ENCODE measurements around the gene GLI1.
A peak's percentile ranks its signal among the peaks of the same experiment; 100 is the strongest.

Gene GLI1

DNA sequence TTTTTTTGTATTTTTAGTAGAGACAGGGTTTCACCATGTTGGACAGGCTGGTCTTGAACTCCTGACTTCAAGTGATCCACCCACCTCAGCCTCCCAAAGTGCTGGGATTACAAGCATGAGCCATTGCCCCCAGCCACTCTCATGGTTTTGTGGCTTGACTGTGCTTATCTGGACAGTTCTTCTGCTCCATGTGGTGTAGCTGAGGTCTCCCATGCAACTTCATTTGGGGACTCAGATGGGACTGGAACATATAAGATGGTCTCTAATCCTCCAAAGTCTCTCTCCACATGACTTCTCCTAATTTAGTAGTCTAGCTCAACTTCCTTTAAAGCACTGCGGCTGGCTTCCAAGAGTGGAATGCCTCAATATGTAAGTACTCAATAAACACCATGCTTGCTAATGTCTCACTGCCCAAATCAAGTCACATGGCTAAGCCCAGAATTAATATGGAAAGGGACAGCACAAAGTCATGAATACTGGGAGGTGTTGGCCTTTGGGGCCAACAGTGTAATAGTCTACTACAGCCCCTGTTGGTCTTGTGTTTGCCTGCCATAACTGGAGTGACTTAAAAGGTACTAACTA is 17.6 kb upstream of the GLI1 start:
- DNase-seq: peak; percentile 79

GRCh38 chr12:57444337-57444736 is 15.2 kb upstream of the GLI1 start:
- peak; percentile 46 for DNase-seq

- DNase-seq: peak; percentile 43
Observed at GRCh38 chr12:57444744-57445143, 14.8 kb upstream of the GLI1 start.

DNA sequence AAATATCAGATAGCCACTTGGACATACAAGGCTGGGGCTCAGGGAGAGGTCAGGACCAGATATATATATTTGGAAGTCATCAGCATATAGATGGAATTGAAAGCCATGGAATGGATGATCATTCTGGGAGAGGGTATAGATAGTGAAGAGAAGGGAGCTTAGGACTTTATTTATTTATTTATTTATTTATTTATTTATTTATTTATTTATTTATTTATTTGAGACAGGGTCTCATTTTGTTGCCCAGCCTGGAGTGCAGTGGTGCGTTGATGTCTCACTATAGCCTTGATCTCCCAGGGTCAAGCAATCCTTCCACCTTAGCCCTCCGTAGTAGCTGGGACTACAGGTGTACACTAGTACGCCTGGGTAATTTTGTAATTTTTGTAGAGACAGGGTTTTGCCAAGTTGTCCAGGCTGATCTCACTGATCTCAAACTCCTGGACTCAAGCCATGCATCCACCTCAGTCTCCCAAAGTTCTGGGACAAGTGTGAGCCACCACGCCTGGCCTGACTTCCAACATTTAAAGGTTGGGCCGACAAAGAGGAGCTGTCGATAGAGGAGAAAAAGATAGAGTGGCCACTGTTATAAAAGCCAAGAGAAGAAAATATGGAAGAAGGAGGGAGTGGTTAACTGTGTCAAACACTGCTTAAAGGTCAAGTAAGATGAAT is 13.2 kb upstream of the GLI1 start:
- DNase-seq: no peak

DNA sequence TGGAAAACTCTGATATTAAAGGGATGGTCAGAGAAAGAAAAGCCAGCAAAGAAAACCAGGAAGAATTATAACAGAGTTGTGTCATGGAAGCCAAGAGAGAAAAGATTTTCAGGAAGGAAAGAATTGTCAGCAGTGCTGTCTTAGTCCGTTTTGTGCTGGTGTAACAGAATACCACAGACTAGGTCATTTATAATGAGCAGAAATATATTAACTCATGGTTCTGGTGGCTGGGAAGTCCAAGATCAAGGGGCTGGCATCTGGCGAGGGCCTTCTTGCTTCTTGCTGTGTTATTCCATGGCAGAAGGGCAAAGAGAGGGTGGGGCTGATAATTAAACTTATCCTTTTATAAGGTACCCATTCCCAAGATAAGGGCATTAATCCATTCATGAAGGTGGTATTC is 10.9 kb upstream of the GLI1 start:
- no peak for DNase-seq

DNA sequence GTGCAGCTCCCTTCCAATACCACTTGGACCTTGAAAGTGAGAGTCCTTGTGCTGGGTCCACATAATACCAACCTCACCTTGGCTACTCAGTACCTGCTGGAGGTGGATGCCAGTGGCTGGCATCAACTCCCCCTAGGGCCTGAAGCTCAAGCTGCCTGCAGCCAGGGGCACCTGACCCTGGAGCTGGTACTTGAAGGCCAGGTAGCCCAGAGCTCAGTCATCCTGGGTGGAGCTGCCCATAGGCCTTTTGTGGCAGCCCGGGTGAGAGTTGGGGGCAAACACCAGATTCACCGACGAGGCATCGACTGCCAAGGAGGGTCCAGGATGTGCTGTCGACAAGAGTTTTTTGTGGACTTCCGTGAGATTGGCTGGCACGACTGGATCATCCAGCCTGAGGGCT is 10.2 kb upstream of the GLI1 start:
- DNase-seq: no peak

GRCh38 chr12:57450057-57450456 is 9.5 kb upstream of the GLI1 start:
- DNase-seq: no peak

DNA sequence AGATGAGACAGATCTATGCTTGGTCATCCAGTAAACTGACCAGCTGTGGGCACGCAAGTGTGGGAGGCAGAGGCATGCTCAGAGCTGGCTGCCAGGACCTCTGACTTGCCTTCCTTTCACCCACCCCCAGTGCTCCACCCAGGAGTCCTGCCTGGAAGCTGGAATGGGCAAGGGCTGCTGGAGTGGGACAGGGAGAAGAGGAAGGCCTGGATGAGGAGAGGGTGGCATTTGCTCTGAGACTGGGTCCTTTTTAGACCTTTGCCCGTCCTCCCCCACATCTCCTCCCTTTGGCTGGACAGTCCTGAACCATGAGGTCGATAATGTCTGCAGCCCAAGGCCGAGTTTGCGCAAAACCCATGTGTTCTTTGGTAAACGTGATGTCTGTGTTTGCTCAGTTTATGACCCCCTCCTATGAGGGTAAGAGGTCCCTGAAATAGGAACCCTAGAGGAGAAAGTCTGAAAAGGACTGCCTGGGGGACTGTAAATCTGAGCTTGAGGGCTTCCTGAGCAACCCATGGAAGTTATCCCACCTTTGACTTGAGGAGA is 8.3 kb upstream of the GLI1 start:
- DNase-seq: no peak

- DNase-seq: no peak
Observed at GRCh38 chr12:57452181-57452936, 7.2 kb upstream of the GLI1 start.

DNA sequence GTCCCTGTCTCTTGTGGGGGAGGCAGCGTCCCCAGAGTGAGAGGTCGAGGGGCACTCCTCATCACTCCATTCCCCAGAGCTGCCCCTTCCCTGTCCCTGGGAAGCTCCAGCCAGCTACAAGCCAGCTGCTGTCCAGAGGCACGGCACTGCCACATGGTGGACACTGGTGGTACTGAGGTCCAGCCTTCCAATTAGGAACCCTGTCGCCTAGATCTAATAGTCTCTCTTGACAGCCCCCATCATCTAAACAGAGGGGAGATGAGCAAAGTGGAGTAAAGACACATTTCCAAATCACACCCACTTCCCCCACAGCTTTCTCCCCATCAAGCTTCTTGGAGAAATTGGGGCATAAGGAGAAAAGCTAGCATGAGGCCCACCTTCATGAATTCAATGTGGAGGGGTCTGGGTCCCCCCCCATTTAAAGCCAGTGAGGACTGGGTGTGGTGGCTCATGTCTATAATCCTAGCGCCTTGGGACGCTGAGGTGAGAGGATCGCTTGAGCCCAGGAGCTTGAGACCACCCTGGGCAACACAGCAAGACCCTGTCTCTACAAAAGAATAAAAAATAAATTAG is 6.6 kb upstream of the GLI1 start:
- peak; percentile 83 for DNase-seq

DNA sequence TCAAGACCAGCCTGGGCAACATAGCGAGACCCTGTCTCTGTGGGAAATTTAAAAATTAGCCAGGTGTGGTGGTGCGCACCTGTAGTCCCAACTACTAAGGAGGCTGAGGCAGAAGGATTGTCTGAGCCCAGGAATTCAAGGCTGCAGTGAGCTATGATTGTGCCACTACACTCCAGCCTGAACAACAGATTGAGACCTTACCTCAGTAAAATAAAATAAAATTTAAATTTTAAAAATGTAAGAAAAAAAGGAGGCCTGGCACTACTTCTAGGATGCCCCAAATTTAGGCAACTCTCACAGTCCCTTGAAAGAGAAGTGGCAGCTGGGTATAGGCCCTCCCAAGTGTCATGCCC is 5.4 kb upstream of the GLI1 start:
- no peak for DNase-seq

DNA sequence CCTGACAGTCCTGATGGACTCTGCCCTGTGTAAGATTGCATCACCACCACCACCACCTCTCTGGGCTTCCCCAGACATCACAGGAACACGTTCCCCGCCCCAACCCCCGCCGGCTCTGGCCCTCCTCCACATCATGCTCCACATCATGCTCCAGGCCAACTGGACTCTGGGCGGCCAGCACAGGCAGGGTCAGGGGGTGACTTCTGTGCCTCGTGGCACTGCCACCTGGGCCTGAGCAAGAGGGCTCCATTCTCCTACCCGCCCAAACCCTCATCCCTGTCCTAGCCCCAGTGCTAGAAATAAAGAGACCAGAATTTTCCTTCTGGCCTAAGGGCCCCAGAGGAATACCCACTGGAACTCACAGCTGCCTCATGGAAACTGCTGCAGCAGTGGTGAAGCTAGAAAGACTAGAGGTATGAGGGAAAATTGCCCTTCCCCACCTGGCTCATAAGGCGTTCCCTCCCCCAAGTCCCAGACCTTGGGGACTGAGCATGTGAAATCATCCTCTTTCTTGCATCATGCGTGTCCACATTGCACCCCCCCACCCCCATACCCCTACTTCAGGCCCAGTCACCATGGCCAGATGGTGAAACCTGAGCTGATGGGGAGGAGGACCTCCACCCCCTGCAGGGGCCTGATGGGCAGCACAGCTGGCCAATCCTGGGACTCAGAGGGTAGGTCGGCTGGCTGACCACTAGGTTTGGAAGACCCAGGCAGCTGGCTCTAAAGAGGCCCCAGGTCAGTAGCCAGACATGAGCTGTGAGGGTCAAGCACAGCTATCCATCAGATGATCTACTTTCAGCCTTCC is 4.8 kb upstream of the GLI1 start, which contains the start of gene INHBE:
Gene INHBE, plus strand, starts transcription at position 742 of the 808 bp plus-strand sequence. CDS start 230 bp downstream, outside the sequence.
- no peak for DNase-seq

DNA sequence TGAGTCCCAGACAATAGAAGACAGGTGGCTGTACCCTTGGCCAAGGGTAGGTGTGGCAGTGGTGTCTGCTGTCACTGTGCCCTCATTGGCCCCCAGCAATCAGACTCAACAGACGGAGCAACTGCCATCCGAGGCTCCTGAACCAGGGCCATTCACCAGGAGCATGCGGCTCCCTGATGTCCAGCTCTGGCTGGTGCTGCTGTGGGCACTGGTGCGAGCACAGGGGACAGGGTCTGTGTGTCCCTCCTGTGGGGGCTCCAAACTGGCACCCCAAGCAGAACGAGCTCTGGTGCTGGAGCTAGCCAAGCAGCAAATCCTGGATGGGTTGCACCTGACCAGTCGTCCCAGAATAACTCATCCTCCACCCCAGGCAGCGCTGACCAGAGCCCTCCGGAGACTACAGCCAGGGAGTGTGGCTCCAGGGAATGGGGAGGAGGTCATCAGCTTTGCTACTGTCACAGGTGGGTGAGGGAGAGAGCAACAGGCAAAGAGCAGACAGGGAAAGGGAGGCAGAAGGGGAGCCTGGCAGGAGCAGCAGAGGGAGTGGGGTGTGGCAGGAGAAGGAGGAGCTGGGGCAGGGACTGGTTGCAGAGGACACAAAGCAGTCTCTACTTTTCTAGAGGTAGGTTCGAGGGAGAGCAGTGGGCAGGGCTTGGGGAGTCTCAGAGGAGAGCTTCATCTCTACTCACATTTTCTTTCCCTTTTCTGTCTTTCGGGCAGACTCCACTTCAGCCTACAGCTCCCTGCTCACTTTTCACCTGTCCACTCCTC is 4.0 kb upstream of the GLI1 start:
- no peak for DNase-seq

- peak; percentile 80 for DNase-seq
Observed at GRCh38 chr12:57456145-57456700, 3.4 kb upstream of the GLI1 start.

- DNase-seq: no peak
Observed at GRCh38 chr12:57456737-57457490, 2.7 kb upstream of the GLI1 start.

DNA sequence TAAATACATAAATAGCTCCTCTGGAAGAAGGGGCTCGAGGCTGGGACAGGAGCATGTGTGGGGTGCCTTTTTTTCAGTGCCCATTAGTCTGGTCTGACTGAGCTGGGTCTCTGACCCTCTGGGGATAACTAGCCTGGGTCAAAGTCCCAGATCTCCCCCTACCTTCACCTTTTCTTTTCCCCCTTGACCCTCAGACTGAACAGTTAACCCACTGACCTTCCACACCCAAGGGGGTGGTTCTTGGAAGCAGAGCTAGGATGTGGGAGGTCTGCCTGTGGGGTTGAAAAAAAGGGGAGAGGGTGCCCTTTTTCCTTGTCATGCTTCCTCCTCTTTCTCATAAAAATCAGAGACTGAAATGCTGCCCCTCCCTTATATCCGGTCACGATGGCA is 925 bp upstream of the GLI1 start:
- no peak for DNase-seq

DNA sequence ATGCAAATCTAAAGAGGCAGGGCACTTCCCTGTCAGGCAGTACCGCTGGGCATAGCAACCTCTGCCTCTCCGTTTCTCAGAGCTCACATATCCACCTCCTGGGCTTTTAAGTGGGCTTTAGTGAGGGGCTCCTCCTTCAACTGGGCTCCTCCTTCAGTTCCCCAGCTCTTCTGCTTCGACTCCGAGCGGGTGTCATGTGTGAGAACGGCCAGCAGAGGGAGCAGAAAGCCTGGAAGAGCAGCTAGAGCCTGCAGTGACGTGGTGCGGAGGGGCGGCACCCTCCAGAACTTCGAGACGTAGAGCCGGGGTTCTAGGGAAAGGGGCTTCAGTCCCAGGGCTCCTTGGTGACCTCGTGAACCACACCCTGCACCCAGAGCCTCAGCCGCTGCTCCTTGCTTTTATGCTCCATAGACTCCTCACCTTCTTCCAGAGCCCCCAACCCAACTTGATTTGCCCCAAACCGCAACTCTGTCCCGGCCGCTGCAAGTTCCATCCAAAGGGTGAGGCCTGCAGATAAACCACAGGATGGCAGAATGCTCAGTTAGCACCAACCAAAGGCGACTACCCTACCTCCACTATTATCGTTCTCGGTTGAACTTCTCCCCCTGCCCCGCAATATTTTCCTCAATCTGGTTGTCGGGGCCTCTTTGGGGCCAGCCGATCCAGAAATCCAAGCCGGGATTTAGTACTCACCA is 383 bp upstream of the GLI1 start:
- DNase-seq: peak; percentile 98

- no peak for DNase-seq
Observed at GRCh38 chr12:57460468-57460784, 841 bp downstream of the GLI1 start.

GRCh38 chr12:57460841-57461275 is 1.3 kb downstream of the GLI1 start:
- no peak for DNase-seq

- peak; percentile 49 for DNase-seq
Observed at GRCh38 chr12:57461276-57461916, 1.8 kb downstream of the GLI1 start.
